Peyer's patch (tissue), 4 donors: Measurements from ENCODE around the gene ROR1.

Source experiments
- POLR2A ChIP-seq, 2 donors: fragments of 450-650 bp; IDR thresholded peaks; one replicate each; pipeline ENCODE4 v1.5.1; 2017; ENCODE audit warnings: antibody characterized with exemption in 2 of 2, mild to moderate bottlenecking in 2 of 2, moderate library complexity in 2 of 2
- TF ChIP-seq, protein P1 (sequence below), 6 experiments: fragments of 450-650 bp in 4 of 6; fragments of 200-600 bp in 2 of 6; sonication (generic) in 1 of 6; IDR thresholded peaks; one replicate each; pipeline ENCODE4 v1.5.1; 2017 to 2019; ENCODE audit warnings: antibody characterized with exemption in 6 of 6, mild to moderate bottlenecking in 3 of 6, moderate library complexity in 1 of 6

DNA sequence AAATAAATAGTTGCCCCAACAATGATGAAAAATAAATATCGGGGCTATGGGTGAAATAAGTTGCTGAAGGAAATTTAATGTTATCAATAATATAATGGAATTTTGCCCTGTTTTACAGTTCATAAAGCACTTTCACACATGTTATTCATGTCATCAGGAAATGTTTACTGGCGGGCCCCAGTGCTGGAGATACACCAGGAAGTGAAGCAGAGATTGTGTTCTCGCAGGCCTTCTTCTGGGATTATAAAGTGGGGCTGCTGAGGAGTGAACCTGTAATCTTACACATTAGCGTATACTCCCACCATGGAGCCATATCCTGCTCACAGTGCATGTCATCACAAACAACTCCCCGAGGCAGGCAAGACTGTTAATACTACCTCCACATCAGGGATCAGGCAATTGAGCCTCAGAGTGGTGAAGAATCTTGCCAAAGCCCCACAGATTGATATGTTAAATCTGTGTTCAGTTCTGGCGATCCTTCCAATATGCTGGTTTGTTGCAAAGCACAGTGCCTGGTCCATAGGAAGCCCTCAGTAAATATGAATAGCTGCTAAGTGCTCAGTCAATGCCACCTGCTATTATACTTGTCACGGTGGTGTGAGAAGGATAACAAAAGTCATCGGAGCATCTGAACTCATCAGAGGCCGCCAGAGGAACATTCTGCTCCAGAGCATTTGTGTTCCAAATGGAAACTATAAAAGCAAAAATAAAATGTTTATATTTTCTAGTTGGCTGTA, 325.2 kb downstream of the ROR1 start:
- TF ChIP-seq, protein P1, sequence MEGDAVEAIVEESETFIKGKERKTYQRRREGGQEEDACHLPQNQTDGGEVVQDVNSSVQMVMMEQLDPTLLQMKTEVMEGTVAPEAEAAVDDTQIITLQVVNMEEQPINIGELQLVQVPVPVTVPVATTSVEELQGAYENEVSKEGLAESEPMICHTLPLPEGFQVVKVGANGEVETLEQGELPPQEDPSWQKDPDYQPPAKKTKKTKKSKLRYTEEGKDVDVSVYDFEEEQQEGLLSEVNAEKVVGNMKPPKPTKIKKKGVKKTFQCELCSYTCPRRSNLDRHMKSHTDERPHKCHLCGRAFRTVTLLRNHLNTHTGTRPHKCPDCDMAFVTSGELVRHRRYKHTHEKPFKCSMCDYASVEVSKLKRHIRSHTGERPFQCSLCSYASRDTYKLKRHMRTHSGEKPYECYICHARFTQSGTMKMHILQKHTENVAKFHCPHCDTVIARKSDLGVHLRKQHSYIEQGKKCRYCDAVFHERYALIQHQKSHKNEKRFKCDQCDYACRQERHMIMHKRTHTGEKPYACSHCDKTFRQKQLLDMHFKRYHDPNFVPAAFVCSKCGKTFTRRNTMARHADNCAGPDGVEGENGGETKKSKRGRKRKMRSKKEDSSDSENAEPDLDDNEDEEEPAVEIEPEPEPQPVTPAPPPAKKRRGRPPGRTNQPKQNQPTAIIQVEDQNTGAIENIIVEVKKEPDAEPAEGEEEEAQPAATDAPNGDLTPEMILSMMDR (IDR thresholded peaks at IDR 0.05), result no peak
- no peak for TF ChIP-seq POLR2A (IDR thresholded peaks at IDR 0.05)
